HCT116 (cell line): Measurements from ENCODE around the gene RGS19.

ENCODE experiments used
- CEBPB ChIP-seq: IDR thresholded peaks from 2 replicates; pipeline ENCODE4 v1.6.1; 2012; ENCODE audit warnings: low read depth
- EGR1 ChIP-seq: IDR thresholded peaks from 2 replicates; pipeline ENCODE4 v1.6.1; 2012; ENCODE audit warnings: low read depth
- ELF1 ChIP-seq: IDR thresholded peaks from 2 replicates; pipeline ENCODE4 v1.6.1; 2012; ENCODE audit warnings: low read depth, borderline replicate concordance
- POLR2A ChIP-seq: IDR thresholded peaks from 2 replicates; pipeline ENCODE4 v1.7.0; 2011; ENCODE audit warnings: borderline replicate concordance; ENCODE audit not compliant: insufficient read depth, insufficient read length; ENCODE audit errors: extremely low read depth
- POLR2AphosphoS5 ChIP-seq: IDR thresholded peaks from 2 replicates; pipeline ENCODE4 v1.6.1; 2011; ENCODE audit warnings: mild to moderate bottlenecking, low read depth, low read length, moderate library complexity
- SIN3A ChIP-seq: IDR thresholded peaks from 2 replicates; pipeline ENCODE4 v1.6.1; 2012; ENCODE audit warnings: low read depth
- TF ChIP-seq, protein P1 (sequence below): IDR thresholded peaks from 2 replicates; pipeline ENCODE4 v1.6.1; 2012; ENCODE audit warnings: low read depth
- TF ChIP-seq, protein P2 (sequence below), 3 experiments: fragments of 200-600 bp in 1 of 3; sonication (generic) in 1 of 3; IDR thresholded peaks in 2 of 3; conservative IDR thresholded peaks in 1 of 3; 2 replicates each; pipeline ENCODE4 v1.5.1; 2012 to 2017; ENCODE audit warnings: low read depth in 2 of 3, low read length in 2 of 3, antibody characterized with exemption in 1 of 3, borderline replicate concordance in 1 of 3, control low read depth in 1 of 3, mild to moderate bottlenecking in 1 of 3, mixed read lengths in 1 of 3, mixed run types in 1 of 3, moderate library complexity in 1 of 3; ENCODE audit not compliant: insufficient read depth in 1 of 3

DNA sequence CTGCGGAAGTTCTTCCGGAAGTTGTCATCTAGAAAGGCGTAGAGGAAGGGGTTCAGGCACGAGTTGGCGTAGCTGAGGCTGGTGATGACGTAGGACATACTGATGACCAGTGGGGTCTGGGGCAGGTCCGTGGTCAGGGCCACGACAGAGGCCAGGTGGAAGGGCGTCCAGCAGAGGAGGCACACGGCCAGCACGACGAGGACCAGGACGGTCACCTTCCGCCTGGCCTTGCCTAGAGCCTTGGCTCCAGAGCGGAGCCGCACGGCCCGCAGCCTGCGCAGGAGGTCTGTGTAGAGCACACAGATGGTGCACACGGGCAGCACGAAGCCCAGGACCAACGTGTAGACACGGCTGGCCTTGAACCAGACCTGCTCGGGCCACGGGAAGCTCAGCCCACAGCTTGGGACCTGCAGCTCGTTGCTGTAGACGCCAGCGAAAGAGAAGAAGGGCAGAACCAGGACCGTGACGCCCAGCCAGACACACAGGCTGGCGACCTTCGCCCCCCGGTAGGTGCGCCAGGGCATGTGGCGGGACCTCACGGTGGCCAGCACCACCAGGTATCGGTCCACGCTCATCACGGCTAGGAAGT, 26.6 kb upstream of the RGS19 start:
- TF ChIP-seq, protein P1, sequence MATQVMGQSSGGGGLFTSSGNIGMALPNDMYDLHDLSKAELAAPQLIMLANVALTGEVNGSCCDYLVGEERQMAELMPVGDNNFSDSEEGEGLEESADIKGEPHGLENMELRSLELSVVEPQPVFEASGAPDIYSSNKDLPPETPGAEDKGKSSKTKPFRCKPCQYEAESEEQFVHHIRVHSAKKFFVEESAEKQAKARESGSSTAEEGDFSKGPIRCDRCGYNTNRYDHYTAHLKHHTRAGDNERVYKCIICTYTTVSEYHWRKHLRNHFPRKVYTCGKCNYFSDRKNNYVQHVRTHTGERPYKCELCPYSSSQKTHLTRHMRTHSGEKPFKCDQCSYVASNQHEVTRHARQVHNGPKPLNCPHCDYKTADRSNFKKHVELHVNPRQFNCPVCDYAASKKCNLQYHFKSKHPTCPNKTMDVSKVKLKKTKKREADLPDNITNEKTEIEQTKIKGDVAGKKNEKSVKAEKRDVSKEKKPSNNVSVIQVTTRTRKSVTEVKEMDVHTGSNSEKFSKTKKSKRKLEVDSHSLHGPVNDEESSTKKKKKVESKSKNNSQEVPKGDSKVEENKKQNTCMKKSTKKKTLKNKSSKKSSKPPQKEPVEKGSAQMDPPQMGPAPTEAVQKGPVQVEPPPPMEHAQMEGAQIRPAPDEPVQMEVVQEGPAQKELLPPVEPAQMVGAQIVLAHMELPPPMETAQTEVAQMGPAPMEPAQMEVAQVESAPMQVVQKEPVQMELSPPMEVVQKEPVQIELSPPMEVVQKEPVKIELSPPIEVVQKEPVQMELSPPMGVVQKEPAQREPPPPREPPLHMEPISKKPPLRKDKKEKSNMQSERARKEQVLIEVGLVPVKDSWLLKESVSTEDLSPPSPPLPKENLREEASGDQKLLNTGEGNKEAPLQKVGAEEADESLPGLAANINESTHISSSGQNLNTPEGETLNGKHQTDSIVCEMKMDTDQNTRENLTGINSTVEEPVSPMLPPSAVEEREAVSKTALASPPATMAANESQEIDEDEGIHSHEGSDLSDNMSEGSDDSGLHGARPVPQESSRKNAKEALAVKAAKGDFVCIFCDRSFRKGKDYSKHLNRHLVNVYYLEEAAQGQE, result no peak
- TF ChIP-seq POLR2AphosphoS5 (no peak), CEBPB (no peak), POLR2A (no peak), EGR1 (no peak), SIN3A (no peak), ELF1 (no peak)
- TF ChIP-seq, protein P2, sequence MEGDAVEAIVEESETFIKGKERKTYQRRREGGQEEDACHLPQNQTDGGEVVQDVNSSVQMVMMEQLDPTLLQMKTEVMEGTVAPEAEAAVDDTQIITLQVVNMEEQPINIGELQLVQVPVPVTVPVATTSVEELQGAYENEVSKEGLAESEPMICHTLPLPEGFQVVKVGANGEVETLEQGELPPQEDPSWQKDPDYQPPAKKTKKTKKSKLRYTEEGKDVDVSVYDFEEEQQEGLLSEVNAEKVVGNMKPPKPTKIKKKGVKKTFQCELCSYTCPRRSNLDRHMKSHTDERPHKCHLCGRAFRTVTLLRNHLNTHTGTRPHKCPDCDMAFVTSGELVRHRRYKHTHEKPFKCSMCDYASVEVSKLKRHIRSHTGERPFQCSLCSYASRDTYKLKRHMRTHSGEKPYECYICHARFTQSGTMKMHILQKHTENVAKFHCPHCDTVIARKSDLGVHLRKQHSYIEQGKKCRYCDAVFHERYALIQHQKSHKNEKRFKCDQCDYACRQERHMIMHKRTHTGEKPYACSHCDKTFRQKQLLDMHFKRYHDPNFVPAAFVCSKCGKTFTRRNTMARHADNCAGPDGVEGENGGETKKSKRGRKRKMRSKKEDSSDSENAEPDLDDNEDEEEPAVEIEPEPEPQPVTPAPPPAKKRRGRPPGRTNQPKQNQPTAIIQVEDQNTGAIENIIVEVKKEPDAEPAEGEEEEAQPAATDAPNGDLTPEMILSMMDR (IDR thresholded peaks at IDR 0.05 in 2 of 3, conservative IDR thresholded peaks at IDR 0.05 in 1 of 3; ENCODE audit: borderline replicate concordance in 1 of 3, insufficient read depth in 1 of 3, low read depth in 2 of 3, low read length in 2 of 3), result no peak
